WTC11 (cell line): Measurements from ENCODE around the gene ZNF827. TPM values are rescaled to one million over a fixed set of nuclear protein-coding genes. Genes with fewer than 3 reads are reported as not detected.

Experiments used
- ATAC-seq: fragments of 200-7000 bp; cut with Tn5 transposase; 2 replicates; pipeline ENCODE4 v1.10.0; 2021; ENCODE audit warnings: mild to moderate bottlenecking, moderate library complexity
- CTCF ChIA-PET: fragments of 300-600 bp; sonication (Branson Sonifier 250); formaldehyde crosslinking; loops from one replicate; lab custom pipeline; 2021; ENCODE audit warnings: antibody characterized with exemption; lab: Charles Lee
- POLR2A ChIA-PET: fragments of 350-600 bp; sonication (Branson Sonifier 250); formaldehyde crosslinking; loops from one replicate; lab custom pipeline; 2021; ENCODE audit warnings: antibody characterized with exemption; lab: Charles Lee
- DNase-seq: peaks from one replicate; pipeline ENCODE4 v3.0.0; 2021; ENCODE audit warnings: low spot score
- H3K27ac Mint-ChIP-seq: 2 replicates; pipeline ENCODE4 v1.8.0; 2021; ENCODE audit warnings: mixed read lengths
- H3K27me3 Mint-ChIP-seq: 2 replicates; pipeline ENCODE4 v1.8.0; 2021; ENCODE audit warnings: low read depth, mild to moderate bottlenecking, moderate library complexity, mixed read lengths
- H3K36me3 Mint-ChIP-seq: 2 replicates; pipeline ENCODE4 v1.8.0; 2021; ENCODE audit warnings: mixed read lengths
- H3K4me1 Mint-ChIP-seq: 2 replicates; pipeline ENCODE4 v1.8.0; 2022; ENCODE audit warnings: mixed read lengths
- H3K4me3 Mint-ChIP-seq: 2 replicates; pipeline ENCODE4 v1.8.0; 2021; ENCODE audit warnings: mild to moderate bottlenecking, moderate library complexity, mixed read lengths
- H3K9me3 Mint-ChIP-seq: 2 replicates; pipeline ENCODE4 v1.8.0; 2021; ENCODE audit warnings: mixed read lengths
- GABPB1 ChIP-seq: sonication (generic); formaldehyde crosslinking; IDR thresholded peaks from 2 replicates; pipeline ENCODE4 v1.8.1; 2023; ENCODE audit warnings: mild to moderate bottlenecking, missing genetic modification reagents
- GRHL2 ChIP-seq: fragments of 250-450 bp; sonication (Bioruptor Pico); IDR thresholded peaks from 2 replicates; pipeline ENCODE4 v1.8.0; 2022; ENCODE audit warnings: mild to moderate bottlenecking, moderate library complexity; ENCODE audit not compliant: insufficient replicate concordance, severe bottlenecking
- IRF2 ChIP-seq: sonication (generic); formaldehyde crosslinking; IDR thresholded peaks from 2 replicates; pipeline ENCODE4 v1.8.0; 2022; ENCODE audit warnings: low read depth, missing genetic modification reagents, borderline replicate concordance
- MXD4 ChIP-seq: fragments of 250-450 bp; sonication (Bioruptor Pico); IDR thresholded peaks from 2 replicates; pipeline ENCODE4 v1.8.0; 2021; ENCODE audit warnings: mild to moderate bottlenecking, moderate library complexity, borderline replicate concordance
- SP1 ChIP-seq: sonication (generic); formaldehyde crosslinking; conservative IDR thresholded peaks from 2 replicates; pipeline ENCODE4 v1.8.1; 2022; ENCODE audit warnings: missing genetic modification reagents
- ZNF219 ChIP-seq: sonication (generic); formaldehyde crosslinking; IDR thresholded peaks from 2 replicates; pipeline ENCODE4 v1.8.0; 2023; ENCODE audit warnings: missing genetic modification reagents, mild to moderate bottlenecking, borderline replicate concordance
- total RNA-seq: library from RNA; stranded (reverse); gene quantifications from 3 replicates; pipeline ENCODE4 v1.2.3, GENCODE V29; 2021
- TF ChIP-seq, protein P1 (sequence below): sonication (generic); formaldehyde crosslinking; IDR thresholded peaks from 2 replicates; pipeline ENCODE4 v1.8.0; 2023; ENCODE audit warnings: mild to moderate bottlenecking, missing genetic modification reagents
- TF ChIP-seq, protein P2 (sequence below): sonication (generic); formaldehyde crosslinking; IDR thresholded peaks from 2 replicates; pipeline ENCODE4 v1.8.1; 2022; ENCODE audit warnings: low read depth, mild to moderate bottlenecking, moderate library complexity, missing genetic modification reagents, borderline replicate concordance
- TF ChIP-seq, protein P3 (sequence below): fragments of 250-450 bp; sonication (Bioruptor Pico); IDR thresholded peaks from 2 replicates; pipeline ENCODE4 v1.9.0; 2021; ENCODE audit warnings: mild to moderate bottlenecking
- TF ChIP-seq, protein P4 (sequence below): sonication (generic); formaldehyde crosslinking; IDR thresholded peaks from 2 replicates; pipeline ENCODE4 v1.8.1; 2023; ENCODE audit warnings: mild to moderate bottlenecking, missing genetic modification reagents
- TF ChIP-seq, protein P5 (sequence below): sonication (generic); formaldehyde crosslinking; IDR thresholded peaks from 2 replicates; pipeline ENCODE4 v1.8.1; 2023; ENCODE audit warnings: mild to moderate bottlenecking, missing genetic modification reagents, moderate library complexity
- TF ChIP-seq, protein P6 (sequence below): sonication (generic); formaldehyde crosslinking; conservative IDR thresholded peaks from 2 replicates; pipeline ENCODE4 v1.8.1; 2022; ENCODE audit warnings: mild to moderate bottlenecking, missing genetic modification reagents
- TF ChIP-seq, protein P7 (sequence below): fragments of 250-450 bp; sonication (Bioruptor Pico); IDR thresholded peaks from 2 replicates; pipeline ENCODE4 v1.9.0; 2021; ENCODE audit warnings: mild to moderate bottlenecking

ZNF827 gene
- total RNA-seq, 1 experiment from 2014 or later, result 25.6 TPM

DNA sequence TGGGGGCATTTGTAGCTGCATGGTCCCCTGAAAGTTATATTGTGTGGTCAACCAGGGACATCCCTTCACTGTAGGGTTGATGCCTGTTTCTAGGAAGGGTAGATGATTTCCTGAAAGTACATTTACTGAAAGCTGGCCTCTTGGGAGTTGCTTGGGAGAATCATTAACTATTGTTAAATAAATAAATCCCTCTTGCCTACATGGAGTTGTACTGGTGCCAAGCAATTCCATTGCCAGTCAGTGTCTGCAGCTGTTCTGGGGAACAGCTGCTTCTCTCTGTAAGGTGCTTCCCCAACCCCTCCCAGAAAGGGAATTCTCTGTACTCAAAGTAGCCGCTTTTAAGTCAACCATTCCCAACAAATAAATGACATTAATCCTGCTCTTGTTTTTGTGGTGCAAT is 207.6 kb downstream of the ZNF827 start (continued):
- TF ChIP-seq, protein P1, sequence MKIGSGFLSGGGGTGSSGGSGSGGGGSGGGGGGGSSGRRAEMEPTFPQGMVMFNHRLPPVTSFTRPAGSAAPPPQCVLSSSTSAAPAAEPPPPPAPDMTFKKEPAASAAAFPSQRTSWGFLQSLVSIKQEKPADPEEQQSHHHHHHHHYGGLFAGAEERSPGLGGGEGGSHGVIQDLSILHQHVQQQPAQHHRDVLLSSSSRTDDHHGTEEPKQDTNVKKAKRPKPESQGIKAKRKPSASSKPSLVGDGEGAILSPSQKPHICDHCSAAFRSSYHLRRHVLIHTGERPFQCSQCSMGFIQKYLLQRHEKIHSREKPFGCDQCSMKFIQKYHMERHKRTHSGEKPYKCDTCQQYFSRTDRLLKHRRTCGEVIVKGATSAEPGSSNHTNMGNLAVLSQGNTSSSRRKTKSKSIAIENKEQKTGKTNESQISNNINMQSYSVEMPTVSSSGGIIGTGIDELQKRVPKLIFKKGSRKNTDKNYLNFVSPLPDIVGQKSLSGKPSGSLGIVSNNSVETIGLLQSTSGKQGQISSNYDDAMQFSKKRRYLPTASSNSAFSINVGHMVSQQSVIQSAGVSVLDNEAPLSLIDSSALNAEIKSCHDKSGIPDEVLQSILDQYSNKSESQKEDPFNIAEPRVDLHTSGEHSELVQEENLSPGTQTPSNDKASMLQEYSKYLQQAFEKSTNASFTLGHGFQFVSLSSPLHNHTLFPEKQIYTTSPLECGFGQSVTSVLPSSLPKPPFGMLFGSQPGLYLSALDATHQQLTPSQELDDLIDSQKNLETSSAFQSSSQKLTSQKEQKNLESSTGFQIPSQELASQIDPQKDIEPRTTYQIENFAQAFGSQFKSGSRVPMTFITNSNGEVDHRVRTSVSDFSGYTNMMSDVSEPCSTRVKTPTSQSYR (CRISPR knock-in tag), result no peak
- TF ChIP-seq, protein P2, sequence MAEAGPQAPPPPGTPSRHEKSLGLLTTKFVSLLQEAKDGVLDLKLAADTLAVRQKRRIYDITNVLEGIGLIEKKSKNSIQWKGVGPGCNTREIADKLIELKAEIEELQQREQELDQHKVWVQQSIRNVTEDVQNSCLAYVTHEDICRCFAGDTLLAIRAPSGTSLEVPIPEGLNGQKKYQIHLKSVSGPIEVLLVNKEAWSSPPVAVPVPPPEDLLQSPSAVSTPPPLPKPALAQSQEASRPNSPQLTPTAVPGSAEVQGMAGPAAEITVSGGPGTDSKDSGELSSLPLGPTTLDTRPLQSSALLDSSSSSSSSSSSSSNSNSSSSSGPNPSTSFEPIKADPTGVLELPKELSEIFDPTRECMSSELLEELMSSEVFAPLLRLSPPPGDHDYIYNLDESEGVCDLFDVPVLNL (CRISPR knock-in tag), result no peak
- TF ChIP-seq, protein P3, sequence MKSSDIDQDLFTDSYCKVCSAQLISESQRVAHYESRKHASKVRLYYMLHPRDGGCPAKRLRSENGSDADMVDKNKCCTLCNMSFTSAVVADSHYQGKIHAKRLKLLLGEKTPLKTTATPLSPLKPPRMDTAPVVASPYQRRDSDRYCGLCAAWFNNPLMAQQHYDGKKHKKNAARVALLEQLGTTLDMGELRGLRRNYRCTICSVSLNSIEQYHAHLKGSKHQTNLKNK, result no peak

DNA sequence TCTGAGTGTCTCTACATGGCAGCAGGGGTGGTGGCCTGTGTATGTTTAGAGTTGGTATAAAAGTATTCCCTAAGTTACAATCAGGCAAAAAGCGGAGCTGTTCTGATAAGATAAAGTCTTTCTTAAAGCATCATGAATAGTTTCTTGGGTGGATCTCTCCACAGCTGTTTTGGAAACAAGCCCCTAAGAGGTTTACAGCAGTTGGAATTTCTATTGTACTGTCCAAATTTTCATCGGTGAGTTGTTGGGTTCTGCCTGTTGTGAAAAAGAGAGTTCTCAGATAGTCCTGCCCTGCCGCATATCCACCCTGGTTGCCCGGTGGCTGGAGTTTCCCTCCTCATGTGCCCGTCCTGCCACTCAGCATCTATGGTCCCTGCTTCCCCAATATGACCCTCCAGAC is 208.6 kb downstream of the ZNF827 start:
- H3K4me1 Mint-ChIP-seq, result peaks cover 31% of the 10 kb centered on the region
- ATAC-seq, result no peak
- no peaks in the 10 kb centered on the region for H3K9me3 Mint-ChIP-seq
- peaks cover 18% of the 10 kb centered on the region for H3K36me3 Mint-ChIP-seq
- POLR2A ChIA-PET, result no interaction called here
- TF ChIP-seq SP1 (CRISPR knock-in tag), result no peak
- no peak for TF ChIP-seq ZNF219
- TF ChIP-seq, protein P4, sequence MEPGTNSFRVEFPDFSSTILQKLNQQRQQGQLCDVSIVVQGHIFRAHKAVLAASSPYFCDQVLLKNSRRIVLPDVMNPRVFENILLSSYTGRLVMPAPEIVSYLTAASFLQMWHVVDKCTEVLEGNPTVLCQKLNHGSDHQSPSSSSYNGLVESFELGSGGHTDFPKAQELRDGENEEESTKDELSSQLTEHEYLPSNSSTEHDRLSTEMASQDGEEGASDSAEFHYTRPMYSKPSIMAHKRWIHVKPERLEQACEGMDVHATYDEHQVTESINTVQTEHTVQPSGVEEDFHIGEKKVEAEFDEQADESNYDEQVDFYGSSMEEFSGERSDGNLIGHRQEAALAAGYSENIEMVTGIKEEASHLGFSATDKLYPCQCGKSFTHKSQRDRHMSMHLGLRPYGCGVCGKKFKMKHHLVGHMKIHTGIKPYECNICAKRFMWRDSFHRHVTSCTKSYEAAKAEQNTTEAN (CRISPR knock-in tag), result no peak
- TF ChIP-seq IRF2 (CRISPR knock-in tag), result no peak
- TF ChIP-seq, protein P5, sequence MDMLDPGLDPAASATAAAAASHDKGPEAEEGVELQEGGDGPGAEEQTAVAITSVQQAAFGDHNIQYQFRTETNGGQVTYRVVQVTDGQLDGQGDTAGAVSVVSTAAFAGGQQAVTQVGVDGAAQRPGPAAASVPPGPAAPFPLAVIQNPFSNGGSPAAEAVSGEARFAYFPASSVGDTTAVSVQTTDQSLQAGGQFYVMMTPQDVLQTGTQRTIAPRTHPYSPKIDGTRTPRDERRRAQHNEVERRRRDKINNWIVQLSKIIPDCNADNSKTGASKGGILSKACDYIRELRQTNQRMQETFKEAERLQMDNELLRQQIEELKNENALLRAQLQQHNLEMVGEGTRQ (CRISPR knock-in tag), result no peak
- no peak for TF ChIP-seq GRHL2 (CRISPR knock-in tag)
- TF ChIP-seq, protein P3, result no peak
- no peak for TF ChIP-seq MXD4
- TF ChIP-seq, protein P1 (CRISPR knock-in tag), result no peak
- TF ChIP-seq, protein P6, sequence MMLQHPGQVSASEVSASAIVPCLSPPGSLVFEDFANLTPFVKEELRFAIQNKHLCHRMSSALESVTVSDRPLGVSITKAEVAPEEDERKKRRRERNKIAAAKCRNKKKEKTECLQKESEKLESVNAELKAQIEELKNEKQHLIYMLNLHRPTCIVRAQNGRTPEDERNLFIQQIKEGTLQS, result no peak
- no peak for TF ChIP-seq GABPB1 (CRISPR knock-in tag)
- TF ChIP-seq, protein P7, sequence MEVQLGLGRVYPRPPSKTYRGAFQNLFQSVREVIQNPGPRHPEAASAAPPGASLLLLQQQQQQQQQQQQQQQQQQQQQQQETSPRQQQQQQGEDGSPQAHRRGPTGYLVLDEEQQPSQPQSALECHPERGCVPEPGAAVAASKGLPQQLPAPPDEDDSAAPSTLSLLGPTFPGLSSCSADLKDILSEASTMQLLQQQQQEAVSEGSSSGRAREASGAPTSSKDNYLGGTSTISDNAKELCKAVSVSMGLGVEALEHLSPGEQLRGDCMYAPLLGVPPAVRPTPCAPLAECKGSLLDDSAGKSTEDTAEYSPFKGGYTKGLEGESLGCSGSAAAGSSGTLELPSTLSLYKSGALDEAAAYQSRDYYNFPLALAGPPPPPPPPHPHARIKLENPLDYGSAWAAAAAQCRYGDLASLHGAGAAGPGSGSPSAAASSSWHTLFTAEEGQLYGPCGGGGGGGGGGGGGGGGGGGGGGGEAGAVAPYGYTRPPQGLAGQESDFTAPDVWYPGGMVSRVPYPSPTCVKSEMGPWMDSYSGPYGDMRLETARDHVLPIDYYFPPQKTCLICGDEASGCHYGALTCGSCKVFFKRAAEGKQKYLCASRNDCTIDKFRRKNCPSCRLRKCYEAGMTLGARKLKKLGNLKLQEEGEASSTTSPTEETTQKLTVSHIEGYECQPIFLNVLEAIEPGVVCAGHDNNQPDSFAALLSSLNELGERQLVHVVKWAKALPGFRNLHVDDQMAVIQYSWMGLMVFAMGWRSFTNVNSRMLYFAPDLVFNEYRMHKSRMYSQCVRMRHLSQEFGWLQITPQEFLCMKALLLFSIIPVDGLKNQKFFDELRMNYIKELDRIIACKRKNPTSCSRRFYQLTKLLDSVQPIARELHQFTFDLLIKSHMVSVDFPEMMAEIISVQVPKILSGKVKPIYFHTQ, result no peak
- H3K4me3 Mint-ChIP-seq, result no peak overlapping the region
- CTCF ChIA-PET, result no interaction called here
- H3K27ac Mint-ChIP-seq, result peak overlapping the region; percentile 57; the same call in 1 of the 2 replicates
- DNase-seq, result no peak
- no peaks in the 10 kb centered on the region for H3K27me3 Mint-ChIP-seq
